ENCODE data around the gene GNAO1.

GNAO1 gene

DNA sequence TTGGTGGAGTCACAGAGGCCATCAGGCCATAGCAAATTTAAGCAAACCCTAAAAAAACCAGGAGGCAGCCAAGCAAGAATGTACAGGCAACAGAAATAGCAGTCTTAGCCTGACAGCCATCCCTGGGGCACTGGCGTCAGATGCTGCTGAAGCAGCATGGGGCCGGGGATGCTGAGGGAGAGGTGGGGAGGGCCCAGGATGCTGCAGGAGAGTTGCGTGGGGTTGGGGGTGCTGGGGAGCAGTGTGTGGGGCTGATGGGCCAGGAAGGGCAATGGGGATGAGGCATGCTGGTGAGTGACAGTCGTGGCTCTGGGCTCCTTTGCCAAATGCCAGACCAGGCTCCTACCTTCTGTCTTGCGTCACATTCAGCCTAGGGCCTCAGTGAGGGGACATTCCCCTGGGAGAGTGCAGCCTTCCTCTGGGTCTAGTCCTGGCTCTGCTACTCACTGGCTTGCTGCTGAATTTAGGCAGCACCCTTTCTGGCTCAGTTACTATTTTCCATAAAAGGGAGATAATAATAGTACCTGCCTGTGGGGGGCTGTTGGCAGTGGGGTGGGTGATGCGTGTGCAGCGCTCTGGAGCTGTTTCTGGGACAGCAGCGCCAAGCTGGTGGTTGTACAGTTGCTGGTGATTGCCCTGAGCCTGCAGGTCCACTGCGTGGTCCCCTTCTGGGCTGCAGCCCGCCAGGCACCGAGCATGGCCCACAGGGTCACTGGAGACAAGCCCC, 146.0 kb downstream of the GNAO1 start:
- no peak for DNase-seq

DNA sequence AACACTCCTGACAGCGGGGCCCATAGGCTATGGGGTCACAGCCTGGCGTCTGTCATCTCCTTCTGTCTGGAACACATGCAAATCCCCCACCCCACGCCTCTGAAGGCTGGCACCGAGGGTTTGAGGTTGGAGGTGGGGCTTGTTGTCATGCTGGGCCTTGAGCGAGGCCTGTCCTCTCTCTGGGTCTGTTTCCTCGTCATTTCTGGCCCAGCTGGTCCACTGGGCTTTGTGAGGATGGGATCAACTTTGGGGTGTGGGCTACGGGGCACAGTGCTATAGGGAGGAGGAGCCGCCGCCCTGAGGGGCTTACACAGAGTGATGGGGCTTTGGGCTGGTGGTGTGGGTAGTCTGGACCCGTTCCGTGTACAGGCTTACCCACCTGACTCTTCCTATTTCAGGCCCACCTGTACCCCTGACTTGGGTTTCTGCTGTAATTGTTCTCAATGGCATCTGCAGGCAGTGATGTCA, 146.6 kb downstream of the GNAO1 start:
- DNase-seq = no peak

DNA sequence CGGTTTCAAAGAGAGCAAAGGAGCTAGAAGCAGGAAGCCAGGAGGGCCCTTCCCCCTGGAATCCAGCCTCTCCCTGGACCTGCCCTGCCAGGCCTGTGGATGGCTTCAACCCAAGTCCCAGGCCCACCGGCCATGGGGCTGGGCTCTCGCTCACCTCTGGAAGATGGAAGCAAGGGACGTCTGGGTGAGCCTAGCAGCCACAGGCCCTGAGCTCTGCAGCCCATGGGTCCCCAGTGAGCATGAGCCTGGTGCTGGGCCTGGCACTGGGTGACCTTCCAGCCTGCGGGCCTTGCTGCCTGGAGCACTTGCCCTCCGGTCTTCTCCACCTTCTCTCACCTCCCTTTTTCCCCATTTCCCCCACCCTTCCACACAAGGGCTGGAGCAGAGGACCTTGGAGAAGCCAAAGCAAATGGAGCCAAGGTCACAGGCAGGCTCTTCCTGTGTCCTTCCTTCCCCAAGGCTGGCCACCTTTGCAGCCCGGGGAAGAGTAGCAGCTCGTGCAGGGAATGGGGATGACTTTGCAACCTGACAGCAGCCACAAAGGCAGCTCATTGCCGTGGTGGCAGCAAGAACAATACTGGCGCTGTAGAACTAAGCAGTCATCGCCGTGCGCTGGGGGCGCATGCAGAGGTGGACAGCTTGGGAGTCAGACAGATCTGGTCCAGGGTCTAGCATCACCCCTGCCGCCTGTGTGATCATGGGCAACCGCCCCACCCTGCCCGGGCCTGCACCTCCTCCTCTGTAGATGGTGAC, 147.5 kb downstream of the GNAO1 start:
- no peak for DNase-seq

DNA sequence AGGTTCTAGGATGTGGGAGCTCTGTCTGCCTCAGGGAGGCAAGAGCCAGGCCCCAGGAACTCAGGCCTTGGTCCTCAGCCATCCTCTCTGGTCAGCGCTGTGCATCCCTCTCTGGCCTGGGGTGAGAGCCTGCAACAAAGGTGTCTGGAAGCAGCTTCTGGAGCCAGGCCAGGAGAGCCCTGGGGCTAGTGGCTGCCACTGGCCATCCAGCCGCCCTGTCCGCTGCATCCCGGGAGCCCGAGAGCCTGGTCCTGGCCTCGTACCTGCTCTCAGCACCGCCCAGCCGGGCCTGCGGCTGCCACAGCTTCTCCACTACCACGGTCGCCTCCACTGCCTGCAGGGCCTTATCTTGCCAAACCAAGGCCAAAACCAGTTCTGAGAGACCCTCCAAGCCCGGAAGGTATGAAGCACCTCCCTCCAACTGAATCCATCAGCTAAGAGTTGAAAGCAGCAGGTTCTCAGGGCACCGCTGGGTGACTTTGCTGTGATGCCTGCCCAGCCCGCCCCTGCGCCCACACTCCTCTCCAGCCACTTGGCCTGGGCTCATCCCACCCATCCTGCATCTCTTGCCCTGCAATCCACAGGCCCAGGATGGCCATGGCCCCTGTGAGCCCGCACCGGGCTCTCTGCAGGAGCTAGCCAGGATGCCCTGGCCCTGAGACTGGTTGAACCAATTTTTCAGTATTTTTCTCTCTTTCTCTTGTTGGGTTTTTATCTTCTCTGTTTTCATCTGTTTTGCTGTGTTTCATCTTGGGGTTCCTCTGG, 148.3 kb downstream of the GNAO1 start:
- no peak for DNase-seq

DNA sequence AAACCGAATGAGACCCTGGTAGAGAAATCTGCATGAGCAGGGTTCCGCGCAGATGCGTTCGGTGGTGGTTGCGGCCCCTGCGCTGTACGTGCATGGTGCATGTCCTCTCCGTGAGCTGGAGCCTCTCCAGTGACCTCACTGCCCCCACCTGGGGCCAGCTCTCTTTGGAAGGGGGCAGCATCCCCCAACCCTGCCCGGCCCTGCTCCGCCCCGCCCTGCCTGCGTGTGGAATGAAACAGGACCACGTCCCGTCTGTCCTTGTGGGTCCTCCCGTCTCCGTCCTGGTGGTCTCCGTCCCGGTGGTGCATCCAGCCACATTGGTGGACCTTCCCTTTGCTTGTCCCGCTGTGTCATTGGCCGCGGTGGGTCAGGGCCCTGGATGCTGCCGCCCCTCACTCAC, 149.1 kb downstream of the GNAO1 start:
- DNase-seq = no peak

DNA sequence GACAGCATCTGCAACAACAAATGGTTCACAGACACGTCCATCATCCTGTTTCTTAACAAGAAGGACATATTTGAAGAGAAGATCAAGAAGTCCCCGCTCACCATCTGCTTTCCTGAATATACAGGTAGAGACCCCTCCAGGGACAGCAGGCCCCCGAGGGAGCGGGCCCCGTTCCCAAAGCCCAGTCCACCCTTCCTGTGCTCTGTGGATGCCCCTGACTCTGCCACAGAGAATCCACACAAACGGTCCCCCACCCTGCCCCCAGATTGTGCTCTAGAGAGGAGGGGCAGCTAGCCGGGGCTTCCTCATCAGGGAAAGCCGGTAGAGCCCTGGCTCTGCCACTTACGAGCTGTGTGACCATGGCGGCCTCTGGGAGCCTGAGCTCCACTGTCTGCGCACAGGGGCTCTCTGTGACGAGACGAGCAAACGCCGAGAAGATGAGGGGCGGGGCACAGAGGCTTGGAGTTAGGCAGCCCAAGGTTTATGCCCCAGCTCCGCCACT, 149.6 kb downstream of the GNAO1 start:
- no peak for DNase-seq

DNA sequence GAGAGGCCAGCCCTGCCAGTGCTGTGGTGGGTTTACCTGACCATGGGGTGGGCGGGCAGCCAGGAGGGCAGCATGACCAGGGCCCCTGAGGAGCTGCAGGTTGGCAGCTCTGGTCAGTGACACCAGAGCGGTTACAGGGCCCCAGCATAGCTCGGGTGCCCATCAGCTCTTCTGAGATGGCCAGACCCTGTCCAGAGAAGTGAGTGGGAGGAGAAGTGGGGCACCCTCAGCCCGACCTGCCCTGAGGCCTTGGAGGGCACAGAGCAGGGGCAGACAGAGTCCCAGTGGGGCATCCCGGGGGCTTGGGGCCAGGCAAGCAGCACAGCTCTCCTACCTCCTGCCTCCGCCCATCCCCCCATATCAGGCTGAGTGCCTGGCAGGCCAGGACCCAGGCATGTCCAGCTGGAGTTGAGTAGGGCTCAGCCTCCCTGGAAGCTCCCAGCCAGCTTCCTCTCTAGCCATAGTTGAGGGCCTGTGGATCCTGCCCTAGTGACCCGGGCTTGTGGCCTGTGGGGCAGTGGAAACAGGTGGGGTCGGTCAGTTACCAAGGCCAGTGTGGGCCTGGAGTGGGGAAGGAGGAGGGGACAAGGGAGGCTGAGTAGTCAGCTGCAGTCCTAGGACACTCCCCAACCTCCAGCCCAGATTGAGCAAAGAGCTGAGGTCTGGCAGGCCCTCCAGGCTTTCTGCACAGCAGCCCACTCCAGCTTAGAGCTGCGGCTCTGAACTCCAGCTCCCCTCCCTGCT, 150.5 kb downstream of the GNAO1 start:
- DNase-seq = no peak

DNA sequence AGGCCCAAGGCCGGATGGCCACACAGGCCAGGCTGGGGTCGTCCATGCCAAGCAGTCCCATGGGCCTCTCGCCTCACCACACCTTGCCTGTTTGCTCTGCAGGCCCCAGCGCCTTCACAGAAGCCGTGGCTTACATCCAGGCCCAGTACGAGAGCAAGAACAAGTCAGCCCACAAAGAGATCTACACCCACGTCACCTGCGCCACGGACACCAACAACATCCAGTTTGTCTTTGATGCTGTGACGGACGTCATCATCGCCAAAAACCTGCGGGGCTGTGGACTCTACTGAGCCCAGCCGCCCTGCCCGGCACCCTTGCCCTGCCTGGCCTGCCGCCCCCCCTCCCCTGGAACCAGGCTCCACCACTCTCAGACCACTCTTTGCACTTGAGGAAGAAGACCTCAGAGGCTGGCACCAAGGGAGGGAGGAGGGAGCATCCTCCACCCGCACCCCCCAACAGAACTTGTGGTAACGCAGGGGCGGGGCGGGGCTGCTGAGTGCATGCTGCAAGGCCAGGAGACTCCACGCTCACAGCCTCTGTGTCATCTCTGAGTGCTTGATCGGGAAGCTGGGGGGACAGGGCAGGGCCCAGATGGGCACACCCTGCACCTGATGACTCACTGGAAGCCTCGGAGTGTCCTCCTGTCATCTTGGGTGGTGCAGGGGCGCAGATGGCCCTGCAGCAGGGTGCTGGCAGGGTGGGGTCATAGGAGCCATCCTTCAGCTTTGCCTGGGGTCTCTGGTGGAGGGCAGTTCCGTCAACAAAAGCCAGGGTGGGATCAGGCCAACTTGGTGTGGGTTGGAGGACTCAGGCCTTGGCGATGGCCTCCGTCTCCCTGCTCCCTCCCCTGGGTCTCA, 152.6 kb downstream of the GNAO1 start:
- DNase-seq = peak; percentile 13

DNA sequence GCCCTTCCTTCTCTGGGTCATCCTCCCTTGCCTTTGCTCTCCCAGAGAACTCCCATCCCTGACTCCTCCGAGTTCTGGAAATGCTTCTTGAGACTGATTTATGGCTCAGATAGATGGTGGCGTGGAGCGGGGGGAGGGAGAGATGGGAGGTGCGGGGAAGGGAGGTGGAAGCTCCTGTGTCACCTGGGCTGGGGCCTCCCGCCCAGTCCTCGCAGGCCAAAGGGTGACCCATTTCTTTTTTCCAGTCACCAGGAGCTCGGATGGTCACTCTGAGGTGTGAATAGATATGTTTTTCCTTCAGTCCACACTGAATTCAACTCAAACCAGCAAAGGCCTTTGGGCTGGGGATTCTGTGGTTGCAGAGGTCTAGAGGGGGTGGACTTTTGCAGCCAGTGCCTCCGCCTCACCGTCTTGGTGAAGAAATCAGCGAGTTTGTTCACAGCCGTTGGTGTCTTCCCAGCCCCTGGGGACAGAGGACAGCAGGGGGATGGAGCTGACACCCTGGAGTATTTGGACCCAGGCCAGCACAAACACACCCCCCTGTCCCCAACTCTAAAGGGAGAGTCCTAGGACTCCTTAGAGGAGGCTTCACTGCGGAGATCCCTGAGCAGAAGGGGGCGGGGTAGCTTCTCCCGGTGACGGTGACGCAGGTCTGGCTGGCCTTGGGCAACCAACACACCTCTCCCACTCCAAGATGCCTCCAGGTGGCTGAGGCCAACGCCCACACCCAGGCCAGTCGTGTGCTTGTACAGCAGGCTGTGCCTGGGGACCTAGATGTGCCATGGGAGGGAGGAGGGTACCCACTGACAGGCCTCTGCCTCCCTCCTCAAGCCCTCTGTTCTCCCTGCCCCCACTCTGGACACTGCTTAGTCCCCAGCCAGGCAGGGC, 153.5 kb downstream of the GNAO1 start:
- no peak for DNase-seq

GRCh38 chr16:56345406-56346050, 154.2 kb downstream of the GNAO1 start:
- no peak for DNase-seq

- DNase-seq = no peak
These were observed 155.0 kb downstream of the GNAO1 start for GRCh38 chr16:56346131-56346890.

DNA sequence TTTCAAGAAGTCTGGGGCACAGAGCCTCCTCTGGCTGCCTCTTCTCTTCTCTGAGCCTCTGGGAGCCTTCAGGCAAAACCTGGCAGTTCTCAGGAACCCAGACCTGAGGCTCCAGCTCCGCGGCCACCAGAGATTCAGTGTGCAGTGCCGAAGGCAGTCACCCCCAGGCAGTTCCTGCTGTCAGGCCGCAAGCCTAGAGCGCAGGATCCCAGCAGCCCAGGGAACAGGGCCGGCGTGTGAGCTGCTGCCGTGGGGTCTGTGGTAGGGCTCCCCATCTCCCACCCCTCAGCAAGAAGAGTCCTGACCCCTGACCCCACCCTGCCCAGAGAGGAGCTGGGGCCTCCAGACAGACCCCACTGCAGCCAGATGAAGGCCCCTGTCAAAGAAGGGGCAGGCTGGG, 155.9 kb downstream of the GNAO1 start:
- DNase-seq = no peak

GRCh38 chr16:56347670-56348069, 156.4 kb downstream of the GNAO1 start:
- no peak for DNase-seq

- peak; percentile 19 for DNase-seq
These were observed 157.1 kb downstream of the GNAO1 start for GRCh38 chr16:56348168-56349085.

GRCh38 chr16:56349086-56349415, 157.8 kb downstream of the GNAO1 start:
- DNase-seq = no peak

DNA sequence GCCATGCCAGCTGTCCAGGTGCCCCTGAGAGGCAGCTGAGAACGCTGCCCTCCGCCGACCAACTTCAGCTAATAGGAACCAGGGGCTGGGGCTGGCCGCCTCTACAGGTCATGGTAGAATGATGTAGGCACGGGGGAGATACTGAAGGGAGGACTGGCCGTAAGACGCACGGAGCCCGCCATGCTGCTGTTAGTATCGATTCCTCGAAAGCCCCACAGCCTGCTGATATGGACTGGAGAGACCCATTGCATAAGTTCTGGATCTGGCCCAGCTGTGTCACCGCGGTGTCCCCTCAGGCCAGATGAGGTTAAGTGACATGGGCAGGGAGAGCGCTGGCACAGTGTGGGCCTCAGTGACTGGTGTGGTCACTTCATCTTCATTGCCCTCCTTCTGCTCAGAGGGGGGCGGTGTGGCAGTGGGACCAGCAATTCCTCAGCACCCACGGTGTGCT, 158.4 kb downstream of the GNAO1 start:
- DNase-seq = no peak

DNA sequence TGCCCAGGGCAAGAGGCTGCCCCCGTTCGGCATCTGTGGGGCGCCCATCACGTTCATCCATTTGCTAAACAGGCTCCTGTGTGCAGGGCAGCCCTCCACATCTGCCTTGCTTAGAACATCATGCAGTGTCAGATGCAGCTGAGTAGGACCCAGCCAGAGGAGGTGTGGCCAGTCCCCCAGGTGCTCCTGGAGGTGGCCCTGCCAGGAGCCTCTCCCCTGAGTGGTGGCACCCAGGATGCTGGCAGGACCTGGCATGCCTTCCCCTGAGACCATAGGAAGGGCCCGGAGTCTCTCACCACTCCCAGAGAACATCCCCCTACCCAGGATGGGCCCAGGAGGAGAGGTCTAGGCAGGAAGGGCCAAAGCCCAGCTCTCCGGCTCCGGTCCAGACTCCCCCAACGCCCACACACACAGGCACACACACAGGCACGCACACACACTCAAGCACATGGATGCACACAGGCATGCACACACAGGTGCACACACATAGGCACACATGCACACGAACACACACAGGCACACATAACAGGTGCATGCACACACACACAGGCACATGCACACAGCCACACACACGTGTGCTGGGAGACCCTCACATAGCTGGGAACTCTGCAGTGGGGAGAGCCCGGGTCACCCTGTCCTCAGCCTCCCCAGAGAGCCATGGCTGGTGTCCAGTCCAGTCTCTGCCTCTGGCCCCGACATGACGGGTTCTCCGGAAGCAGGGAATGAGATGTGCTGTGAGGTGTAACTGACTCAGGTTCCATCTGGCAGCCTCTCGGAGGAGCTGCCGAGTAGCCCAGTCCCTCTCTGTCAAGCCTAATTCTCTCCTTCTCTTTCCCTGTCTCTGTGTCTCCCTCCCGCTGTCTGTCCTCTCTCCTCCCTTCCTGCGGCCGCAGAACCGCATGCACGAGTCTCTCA, 159.5 kb downstream of the GNAO1 start:
- DNase-seq = no peak
